Psoas muscle (tissue), 8 donors: ENCODE data around the gene ZFHX3. TPM values are rescaled to one million over a fixed set of nuclear protein-coding genes. Genes with fewer than 3 reads are reported as not detected.

Source experiments
- ATAC-seq, 4 donors: fragments of 200-7000 bp; cut with Tn5 transposase; one replicate each; pipeline ENCODE4 v1.9.1; 2020; ENCODE audit warnings: moderate library complexity in 3 of 4, mild to moderate bottlenecking in 2 of 4
- DNase-seq, 2 donors: peaks; one replicate each; pipeline ENCODE4 v3.0.0-alpha.2; 2020
- H3K27ac ChIP-seq: fragments of 200-600 bp; one replicate; pipeline ENCODE4 v1.8.0; 2022
- H3K27me3 ChIP-seq, 3 donors: fragments of 200-600 bp in 1 of 3; one replicate each; pipeline versions ENCODE4 v1.6.1 to v1.8.0; 2013 to 2022; ENCODE audit warnings: low read length in 2 of 3, mild to moderate bottlenecking in 2 of 3, moderate library complexity in 1 of 3; ENCODE audit not compliant: insufficient read depth in 3 of 3
- H3K36me3 ChIP-seq, 2 donors: fragments of 200-600 bp in 1 of 2; one replicate each; pipeline versions ENCODE4 v1.6.1 to v1.8.0; 2013 to 2022; ENCODE audit warnings: low read depth in 1 of 2, mild to moderate bottlenecking in 1 of 2, moderate library complexity in 1 of 2; ENCODE audit not compliant: insufficient read depth in 1 of 2
- H3K4me1 ChIP-seq: fragments of 200-600 bp; one replicate; pipeline ENCODE4 v1.8.0; 2022
- H3K4me3 ChIP-seq: fragments of 200-600 bp; one replicate; pipeline ENCODE4 v1.8.0; 2022; ENCODE audit warnings: mild to moderate bottlenecking
- H3K9me3 ChIP-seq: fragments of 200-600 bp; one replicate; pipeline ENCODE4 v1.8.0; 2022
- whole genome bisulfite sequencing, 3 donors: extraction: QIAGEN DNeasy Blood & Tissue Kit; methylation state at CpG; one replicate each; pipeline versions ENCODE4 v1.1.6 to v1.1.7; 2013; 5-methylcytosine and 5-hydroxymethylcytosine counted together
- intact Hi-C, 2 donors: fragments of 100-400 bp; cut with DNase I; formaldehyde crosslinking; loops; one replicate each; pipeline versions ENCODE4 v1.11.0 to v1.14.2; 2022
- polyA plus RNA-seq, 3 donors: library from polyadenylated mRNA; stranded (reverse); fragments of 200-250 nt; gene quantifications; one replicate each; pipeline ENCODE4 v1.2.3, GENCODE V29; 2013
- total RNA-seq, 4 donors: library from RNA; stranded (reverse); fragmentation: NEBNext Ultra II Directional in 2 of 4; extraction: Animal tissue kit (Norgen Biotek cat#: 25700) in 2 of 4; gene quantifications; one replicate each; pipeline versions ENCODE4 v1.2.1 to v1.2.4, GENCODE V29; 2021 to 2023
- TF ChIP-seq, protein P1 (sequence below): fragments of 200-600 bp; IDR thresholded peaks from one replicate; pipeline ENCODE4 v1.8.0; 2022; ENCODE audit warnings: antibody characterized with exemption
- donor health status: healthy with polysubstance abuse.
- donor health status: DM: no; HTN: no; CAD: no; lungs with moderate emphysema.
- donor health status: Bipolar disorder and iron deficiency.
- donor health status: healthy.
- donor health status: DM: yes; HTN: yes; CAD: no.
- donor health status: DM: no; HTN: no; CAD: no.
- donor health status: DM: no; HTN: no; CAD: no.
- donor health status: DM: yes; HTN: yes; CAD: no.

ZFHX3 gene
- total and polyA plus RNA-seq, 7 donors: 3.3 to 36.9 (median 11.5) TPM

DNA sequence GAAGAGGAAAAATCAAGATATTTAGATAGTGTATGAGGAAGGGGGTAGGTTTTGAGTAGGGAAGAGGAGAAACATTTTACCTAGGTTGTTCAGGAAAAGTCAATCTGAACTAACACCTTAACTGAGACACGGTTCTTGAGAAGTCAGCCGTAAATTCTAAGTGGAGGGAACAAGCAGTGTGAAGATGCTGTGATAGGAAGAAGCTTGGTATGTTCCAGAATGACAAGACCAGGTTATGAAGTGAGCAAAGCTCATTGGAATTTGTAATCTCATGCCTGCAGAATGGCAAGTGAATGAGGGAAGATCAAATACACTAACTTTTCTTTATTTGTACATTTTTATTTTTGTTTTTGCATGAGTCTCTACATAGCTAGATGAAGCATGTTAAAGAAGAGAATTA, 307.6 kb downstream of the ZFHX3 start:
- Histone ChIP-seq H3K4me1 (no peaks in the 10 kb centered on the region), H3K36me3 (no peaks in the 10 kb centered on the region), H3K4me3 (no peak overlapping the region), H3K27ac (no peak overlapping the region), H3K27me3 (no peaks in the 10 kb centered on the region), H3K9me3 (no peaks in the 10 kb centered on the region)
- 54 to 63% (median 61%) methylated on average over 2 of the region's 2 CpGs for WGBS, 3 donors
- no peak for ATAC-seq
- TF ChIP-seq, protein P1, sequence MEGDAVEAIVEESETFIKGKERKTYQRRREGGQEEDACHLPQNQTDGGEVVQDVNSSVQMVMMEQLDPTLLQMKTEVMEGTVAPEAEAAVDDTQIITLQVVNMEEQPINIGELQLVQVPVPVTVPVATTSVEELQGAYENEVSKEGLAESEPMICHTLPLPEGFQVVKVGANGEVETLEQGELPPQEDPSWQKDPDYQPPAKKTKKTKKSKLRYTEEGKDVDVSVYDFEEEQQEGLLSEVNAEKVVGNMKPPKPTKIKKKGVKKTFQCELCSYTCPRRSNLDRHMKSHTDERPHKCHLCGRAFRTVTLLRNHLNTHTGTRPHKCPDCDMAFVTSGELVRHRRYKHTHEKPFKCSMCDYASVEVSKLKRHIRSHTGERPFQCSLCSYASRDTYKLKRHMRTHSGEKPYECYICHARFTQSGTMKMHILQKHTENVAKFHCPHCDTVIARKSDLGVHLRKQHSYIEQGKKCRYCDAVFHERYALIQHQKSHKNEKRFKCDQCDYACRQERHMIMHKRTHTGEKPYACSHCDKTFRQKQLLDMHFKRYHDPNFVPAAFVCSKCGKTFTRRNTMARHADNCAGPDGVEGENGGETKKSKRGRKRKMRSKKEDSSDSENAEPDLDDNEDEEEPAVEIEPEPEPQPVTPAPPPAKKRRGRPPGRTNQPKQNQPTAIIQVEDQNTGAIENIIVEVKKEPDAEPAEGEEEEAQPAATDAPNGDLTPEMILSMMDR: no peak
- no peak for DNase-seq
- intact Hi-C loops: no loop called here

DNA sequence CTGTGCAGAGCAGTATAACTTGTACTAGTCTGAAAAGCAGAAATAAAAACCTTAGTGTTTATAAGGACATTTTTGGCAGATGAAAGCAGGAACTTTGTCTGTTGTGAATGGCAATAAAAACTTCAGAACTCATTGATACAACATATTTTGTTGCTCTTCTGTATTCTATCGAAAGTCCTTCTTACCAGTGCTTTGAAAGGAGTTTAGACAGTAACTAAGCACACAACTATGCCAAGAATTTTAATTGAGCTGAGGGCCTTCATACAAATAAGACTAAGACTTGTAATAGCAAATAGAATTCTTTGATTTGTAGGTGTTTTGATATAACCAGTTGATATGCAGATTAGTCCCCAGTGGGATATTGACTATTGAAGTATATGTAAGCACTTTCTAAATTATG, 308.4 kb downstream of the ZFHX3 start:
- Histone ChIP-seq H3K9me3 (no peaks in the 10 kb centered on the region), H3K4me1 (no peaks in the 10 kb centered on the region), H3K27me3 (no peaks in the 10 kb centered on the region), H3K4me3 (no peak overlapping the region), H3K27ac (no peak overlapping the region), H3K36me3 (no peaks in the 10 kb centered on the region)
- intact Hi-C loops: no loop called here
- no peak for DNase-seq
- WGBS, 3 donors: 60 to 69% (median 63%) methylated on average over 1 of the region's 1 CpG
- no peak for ATAC-seq
- TF ChIP-seq, protein P1: no peak

DNA sequence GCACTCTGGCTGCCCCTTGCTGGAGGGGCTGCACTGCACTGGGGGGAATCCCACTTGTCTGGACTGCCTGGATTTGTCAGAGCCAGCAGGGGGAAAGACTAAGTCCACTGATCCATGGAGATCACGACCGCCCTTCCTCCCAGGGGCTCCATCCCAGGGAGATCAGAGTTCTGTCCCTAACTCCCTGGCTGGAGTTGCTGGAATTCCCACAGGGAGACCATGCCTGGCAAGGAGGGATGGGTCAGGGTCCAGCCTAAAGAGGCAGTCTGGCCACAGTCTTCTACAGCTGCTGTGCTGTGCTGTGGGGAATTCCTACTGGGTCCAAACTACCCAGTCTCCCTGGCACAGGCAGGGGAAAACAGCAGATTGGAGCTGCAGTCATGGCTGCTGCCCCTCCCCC, 311.9 kb downstream of the ZFHX3 start:
- Histone ChIP-seq H3K27me3 (no peaks in the 10 kb centered on the region), H3K36me3 (no peaks in the 10 kb centered on the region), H3K9me3 (peaks cover 8% of the 10 kb centered on the region), H3K4me3 (no peak overlapping the region), H3K4me1 (no peaks in the 10 kb centered on the region), H3K27ac (no peak overlapping the region)
- intact Hi-C loops: no loop called here
- 53 to 70% (median 62%) methylated on average over 2 of the region's 2 CpGs for WGBS, 3 donors
- TF ChIP-seq, protein P1: no peak
- no peak for ATAC-seq
- DNase-seq: no peak
